Fibroblast of upper back skin (primary cell): Measurements from ENCODE around the gene RBM33.
A peak's percentile ranks its signal among the peaks of the same experiment; 100 is the strongest.
"Not testable (repeated sequence)": the region's sequence is repeated elsewhere in the genome, so short reads cannot be mapped to it uniquely, and the experiment has no call there.

Experiments
- DNase-seq: peaks from one replicate; pipeline ENCODE4 v3.0.0-alpha.2; 2013

Gene RBM33

DNA sequence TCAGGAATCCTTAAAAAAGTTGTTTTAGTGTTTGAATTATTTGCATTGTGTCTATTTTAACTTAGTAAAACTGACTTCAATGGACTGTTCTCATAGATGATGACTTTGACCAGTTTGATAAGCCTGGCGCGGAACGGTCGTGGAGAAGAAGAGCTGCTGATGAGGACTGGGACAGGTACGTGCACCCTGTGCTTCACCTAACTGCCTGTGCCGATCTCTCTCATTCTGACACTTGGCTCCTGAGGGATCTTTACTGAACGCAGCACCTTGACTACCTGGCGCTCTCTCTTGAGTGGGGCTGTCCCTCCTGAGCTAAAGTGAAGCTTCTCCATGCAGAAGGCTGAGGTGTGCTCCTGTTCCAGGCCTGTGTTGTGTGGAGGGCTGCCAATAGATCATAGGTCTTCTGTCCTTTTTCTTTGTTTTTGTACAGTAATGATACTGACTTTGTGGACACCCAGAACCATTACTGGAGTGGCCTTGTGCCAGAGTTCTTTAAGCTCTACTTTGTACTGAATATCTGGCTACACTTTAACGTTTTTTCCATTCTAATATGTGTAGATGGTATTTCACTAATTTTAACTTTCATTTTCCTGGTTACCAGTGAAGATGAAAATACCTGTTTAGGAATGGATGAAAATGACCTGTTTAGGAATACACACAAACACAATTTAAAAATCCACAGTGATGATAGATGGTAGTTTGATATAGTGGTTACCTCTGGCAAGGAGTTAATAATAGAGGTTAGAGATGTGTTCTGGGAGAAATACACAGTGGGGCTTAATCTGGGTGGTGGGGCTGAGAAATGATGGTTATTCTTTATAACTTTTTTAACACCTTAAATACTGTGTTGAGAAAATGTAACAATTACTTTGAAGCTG lies 20.9 kb downstream of the RBM33 start:
- no peak for DNase-seq

DNA sequence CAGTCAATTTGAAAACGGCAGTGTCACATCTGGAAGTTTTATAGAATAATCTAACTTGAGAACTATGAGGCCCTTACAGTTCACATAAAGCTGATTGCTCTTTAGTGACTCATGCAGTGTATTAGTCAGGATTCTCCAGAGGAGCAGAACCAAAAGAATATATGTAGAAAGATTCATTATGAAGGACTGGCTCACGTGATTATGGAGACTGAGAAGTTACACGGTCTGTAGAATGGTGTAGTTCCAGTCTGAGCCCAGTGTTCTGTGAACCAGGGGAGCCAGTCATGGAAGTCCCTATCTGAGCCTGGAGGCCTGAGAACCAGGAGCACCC lies 21.5 kb downstream of the RBM33 start:
- peak; percentile 88 for DNase-seq

DNA sequence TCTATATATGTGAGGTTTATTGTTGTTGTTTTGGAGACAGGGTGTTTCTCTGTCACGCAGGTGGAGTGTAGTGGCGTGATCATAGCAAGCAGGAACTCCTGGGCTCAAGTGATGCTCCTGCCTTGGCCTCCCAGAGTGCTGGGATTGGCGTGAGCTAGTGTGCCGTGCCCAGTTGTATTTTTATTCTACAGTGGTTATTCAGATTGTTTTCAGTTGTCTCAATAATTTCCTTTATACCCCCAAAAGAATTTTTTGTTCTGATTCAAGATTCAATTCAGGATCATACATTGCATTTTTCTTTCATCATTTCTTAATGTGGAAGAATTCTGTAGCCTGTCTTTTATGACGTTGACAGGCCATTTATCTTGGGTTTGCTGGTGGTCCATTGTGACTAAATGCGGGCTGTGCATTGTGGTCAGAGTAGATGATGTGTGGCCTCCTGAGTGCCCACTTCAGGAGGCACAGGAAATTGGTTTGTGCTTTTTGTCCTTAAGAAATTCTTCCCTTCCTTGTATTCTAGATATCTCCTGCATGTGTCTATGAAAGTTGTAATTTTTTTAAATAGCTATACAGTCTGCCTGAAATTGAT lies 22.9 kb downstream of the RBM33 start:
- DNase-seq = peak; percentile 60

DNA sequence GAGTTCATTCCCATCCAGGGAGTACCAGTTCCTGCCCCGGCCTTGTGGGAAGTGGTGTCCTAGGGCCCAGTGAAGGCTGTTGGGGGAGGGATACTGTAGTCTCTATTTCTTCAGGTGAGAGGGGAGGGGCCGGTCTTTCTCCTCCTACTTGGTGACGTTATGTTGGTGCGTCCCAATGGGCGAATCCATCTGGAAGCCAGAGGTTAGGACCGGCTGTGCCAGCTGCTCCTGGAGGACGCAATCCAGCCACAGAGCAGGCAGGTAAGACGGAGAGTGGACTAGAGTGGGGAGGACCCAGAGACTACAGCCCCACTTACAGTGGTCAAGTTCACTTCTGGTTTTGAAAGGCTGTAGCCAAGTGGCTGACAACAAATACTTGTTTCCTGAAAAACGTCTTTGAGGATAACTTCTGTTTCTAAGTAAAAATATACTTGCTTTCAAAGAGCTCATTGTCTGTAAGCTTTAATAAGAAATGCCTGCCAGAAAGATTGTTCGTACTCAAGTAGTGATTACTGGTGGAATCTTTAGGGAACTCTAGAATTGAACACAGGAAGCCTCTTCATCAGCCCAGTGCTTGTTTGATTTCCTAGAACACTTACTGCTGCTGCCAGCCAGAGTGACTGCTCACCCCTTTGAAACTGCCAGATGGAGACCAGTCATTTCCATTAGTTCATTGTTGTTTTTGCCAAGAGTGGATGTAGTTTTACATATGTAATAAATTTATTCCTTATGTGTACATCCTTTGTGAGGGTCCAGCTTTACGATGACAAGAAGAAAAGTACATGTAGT lies 25.4 kb downstream of the RBM33 start:
- DNase-seq = peak; percentile 66

DNA sequence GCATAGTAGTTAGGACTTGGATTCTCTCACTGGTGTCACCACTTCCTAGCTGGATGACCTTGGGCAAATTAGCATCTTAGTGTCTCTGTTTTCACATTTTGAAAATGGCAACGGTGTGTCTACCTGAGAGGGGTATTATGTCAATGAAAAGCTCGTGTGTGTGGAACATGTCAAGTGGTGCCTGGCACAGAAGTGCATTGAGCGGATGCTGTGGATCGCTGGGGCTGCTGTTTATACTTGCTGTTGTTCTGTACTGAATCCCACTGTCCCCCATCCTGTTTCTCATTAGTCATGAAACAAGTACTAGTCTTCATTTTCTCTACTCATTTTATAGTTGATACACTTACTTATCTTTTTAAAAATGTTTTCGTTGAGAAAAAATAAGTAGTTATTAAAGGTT lies 26.1 kb downstream of the RBM33 start:
- no peak for DNase-seq

DNA sequence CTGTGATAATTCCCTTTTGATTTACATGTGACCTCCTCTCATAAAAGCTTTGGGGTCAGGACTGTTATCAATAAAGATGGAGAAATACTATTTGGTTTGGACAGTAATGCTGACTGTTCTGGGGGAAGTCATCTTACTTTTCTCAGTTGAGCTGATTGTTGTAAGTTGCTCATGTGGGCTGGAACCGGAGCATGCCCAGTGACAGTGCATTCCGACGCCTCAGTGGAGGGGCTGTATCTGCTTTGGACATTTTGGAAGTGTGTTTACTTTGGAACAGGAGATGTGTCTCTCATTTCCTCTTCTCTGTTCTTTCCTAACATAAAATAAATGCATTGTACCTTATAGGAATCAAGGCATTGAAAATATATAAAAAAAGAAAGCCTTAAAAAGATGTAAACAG lies 30.1 kb downstream of the RBM33 start:
- no peak for DNase-seq

DNA sequence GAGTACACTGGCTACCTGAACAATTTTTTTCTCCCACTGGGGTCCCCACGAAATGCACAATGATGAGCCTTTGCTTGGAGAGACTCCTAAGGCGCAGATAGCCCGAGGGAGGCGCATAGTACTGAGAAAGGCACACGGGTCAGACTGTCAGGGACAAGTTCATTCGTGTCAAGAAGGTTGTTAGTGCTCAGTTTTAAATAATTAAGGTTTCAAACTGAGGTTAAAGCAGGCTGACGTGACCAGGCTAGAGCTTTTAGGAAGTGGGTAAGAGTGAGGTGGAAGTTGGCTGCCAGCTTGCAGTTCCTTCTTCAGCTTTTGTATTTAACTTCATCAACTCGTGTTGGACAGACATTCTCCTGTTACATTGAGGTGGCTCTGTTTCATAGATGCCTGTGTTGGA lies 31.6 kb downstream of the RBM33 start:
- no peak for DNase-seq

DNA sequence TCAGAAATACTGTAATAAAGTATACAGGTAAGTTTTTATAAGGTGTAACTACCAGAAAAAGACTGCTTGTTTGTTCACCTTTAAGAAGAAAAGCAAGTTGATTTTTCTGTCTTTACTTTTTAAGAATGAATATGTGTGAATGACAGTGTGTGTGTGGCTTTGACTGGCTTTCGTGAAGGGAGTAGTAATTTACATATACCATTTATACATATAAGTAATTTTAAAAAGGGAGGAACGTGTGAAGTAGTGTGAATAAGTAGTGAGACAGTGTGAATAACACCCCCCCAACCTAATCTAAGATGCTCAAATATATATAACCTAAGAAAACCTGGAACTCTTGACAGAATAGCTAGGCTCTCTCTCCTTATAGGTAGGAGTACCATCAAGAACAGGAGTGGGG lies 33.2 kb downstream of the RBM33 start:
- DNase-seq = no peak

DNA sequence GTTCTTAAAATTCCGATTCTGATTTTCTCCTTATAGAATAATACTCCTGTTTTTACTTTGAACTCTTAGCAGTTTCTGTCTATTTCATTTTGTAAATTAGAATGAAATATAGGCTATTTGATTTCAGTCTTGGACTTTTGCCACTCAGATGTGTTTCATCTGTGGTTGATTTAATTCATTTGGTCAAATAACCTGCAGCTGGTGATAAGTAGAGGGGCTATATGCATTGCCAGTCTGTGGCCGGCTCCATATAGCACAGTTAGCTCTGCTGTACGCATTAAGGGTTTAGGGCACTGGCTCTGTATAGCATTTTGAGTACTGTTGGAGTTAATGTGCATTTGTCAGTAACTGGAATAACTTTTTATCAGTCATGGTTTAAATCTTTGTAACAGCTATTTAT lies 35.7 kb downstream of the RBM33 start:
- DNase-seq = no peak

DNA sequence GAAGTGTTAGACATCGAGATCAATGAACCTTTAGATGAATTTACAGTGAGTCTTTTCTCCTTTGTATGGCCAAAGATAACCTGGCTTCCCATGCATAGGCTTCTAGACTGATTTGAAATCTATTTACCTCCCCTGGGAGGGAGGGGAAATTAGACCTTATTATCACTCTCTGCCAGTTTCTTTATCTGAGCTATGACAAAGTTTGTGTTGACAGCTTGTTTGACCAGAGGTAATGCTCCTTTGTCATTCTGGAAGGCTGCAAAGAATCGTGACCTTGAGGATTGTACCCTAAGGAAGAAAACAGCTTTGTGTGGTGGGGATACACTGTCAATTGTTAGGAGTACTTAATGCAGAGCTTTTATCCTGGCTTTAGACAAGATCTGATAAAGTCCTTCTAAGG lies 36.4 kb downstream of the RBM33 start:
- DNase-seq = no peak

DNA sequence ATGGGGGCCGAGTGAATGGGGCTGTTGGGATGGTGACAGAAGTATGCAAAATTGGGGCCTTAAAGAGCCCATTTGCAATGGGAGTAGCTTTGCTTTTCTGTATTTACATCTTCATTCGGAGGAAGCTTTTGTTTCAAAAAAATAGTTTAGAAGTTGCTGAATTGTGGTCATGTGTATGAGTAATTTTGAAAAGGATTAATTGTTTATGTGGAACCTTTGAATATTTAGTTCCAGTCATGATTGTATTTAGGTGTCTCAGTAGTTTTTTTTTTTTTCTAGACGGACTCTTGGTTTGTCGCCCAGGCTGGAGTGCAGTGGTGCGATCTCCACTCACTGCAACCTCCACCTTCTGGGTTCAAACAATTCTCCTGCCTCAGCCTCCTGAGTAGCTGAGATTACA lies 37.2 kb downstream of the RBM33 start:
- DNase-seq = no peak

DNA sequence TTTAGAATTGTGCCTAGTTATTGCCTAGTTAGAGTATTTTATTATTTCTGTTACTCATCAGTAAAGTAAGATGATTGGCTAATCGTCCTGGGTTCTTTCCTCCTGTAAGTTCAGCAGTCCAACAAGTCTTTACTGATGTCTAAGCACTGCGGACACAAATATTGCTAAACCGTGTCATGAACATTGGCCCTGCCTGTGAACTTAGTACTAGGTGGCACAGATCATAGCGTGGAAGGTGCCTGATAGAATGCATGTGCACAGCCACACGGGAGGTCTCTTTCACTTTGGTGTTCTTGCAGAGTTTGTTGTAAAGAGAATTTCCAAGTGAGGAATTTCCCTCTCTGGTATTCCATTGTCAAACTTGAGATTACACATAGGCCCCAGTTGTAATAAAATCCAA lies 38.0 kb downstream of the RBM33 start:
- DNase-seq = no peak

DNA sequence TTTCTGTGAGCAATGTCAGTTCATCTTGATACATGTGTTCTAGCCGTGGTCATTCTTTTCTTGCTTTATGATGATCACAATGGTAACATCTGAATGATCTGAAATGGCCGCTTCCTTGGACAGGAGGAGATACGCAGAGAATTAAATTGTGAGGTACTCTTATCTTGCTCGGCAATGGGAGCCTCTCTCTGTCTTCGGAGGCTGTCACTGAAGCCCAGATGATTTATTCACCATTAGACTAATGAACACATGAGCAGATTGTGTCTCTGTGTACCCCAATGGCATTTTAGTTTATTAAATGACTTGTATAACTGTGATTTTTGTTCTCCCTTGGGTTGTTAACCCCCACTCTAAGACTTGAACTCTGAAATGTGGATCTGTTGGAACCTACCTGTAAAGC lies 38.6 kb downstream of the RBM33 start:
- no peak for DNase-seq

DNA sequence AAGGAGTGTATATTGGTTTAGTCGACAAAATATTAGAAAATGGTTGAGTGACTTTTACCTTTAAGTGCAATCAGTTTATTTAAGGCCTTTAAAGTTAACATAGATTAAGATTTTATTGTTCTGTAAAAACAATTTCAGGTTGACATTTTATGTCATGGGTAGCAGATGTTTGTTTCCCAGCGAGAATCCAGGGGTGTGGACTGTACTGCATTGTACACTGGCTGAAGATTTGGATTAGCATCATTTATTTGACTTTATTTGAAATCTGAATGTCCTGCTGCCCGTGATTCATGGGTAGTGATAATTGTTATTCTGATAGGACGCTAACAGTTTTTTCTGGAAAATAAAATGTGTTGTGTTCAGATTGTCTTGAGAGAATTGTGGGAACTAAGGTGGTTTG lies 39.3 kb downstream of the RBM33 start:
- DNase-seq = no peak

DNA sequence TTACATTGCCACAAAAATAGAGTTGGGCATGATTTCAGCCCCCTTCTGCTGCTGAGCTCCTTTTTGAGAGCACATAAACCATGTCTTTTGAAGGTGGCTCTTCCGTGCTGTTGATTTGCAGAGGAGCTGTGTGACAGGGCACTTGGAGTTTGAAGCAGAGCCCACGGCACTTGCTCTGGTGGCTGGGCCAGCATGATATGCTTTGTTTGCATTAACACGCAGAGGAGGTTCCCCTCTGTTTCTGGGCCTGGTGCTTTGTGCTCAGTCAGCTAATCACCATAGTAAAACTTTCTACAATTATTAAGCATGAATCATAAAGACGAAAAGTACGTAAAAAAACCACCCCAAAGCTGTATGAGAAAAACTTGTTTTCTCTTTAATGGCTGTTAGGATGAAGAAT lies 40.1 kb downstream of the RBM33 start:
- DNase-seq = no peak

DNA sequence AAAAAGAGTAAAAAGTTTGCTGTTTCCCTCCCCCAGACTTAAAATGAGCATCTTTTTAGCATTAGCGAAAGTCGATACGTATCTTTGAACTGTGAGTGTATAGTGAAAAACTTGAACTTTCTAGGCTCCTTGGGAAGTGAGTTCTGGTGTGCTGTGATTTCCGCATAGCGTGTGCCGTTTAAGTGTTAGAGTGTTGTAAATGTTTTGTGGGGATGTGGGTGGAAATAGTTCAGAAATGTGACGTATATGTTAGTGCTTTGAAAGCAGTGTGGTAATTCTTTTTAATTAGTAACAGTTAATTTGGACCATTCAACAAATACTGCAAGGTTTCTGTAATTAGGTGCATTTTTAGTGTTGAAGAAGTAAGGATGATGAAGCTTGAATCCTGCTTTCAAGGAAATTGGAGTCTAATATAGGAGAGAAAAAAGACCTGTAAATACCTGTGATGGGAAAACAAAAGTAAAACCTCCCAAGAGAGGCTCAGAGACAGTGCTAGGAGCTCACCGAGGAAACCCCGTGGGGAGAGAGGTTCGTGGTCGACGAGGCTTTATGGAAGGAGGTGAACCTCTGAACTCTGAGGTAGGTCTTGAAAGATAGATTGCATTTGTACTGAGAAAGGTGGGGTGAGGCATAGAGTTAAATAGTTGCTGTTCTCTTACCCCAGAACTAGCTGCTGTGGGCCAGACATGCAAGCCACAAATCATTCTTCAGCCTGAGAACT lies 40.8 kb downstream of the RBM33 start:
- no peak for DNase-seq

DNA sequence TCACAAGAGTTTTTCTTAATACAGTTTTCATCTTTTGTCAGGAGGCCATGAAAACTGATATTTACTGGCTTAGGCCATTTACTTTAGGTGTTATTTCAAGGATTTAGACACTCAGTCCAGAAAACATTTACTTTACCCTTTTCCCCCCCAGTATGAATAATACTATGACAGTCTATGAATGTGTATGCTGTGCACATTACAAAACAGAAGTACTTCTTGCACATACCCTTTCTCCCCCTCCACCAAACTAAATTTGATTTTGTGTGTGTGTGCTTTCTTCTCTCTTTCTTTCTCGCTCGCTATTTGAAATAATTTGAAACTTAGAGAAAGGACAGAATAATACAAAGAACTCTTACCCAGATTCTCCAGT lies 41.3 kb downstream of the RBM33 start:
- no peak for DNase-seq

DNA sequence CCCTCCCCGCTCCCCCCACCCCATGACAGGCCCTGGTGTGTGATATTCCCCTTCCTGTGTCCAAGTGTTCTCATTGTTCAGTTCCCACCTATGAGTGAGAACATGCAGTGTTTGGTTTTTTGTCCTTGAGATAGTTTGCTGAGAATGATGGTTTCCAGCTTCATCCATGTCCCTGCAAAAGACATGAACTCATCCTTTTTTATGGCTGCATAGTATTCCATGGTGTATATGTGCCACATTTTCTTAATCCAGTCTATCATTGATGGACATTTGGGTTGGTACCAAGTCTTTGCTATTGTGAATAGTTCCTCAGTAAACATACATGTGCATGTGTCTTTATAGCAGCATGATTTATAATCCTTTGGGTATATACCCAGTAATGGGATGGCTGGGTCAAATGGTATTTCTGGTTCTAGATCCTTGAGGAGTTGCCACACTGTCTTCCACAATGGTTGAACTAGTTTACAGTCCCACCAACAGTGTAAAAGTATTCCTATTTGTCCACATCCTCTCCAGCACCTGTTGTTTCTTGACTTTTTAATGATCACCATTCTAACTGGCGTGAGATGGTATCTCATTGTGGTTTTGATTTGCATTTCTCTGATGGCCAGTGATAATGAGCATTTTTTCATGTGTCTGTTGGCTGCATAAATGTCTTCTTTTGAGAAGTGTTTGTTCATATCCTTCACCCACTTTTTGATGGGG lies 42.3 kb downstream of the RBM33 start:
- DNase-seq = not testable (repeated sequence)

DNA sequence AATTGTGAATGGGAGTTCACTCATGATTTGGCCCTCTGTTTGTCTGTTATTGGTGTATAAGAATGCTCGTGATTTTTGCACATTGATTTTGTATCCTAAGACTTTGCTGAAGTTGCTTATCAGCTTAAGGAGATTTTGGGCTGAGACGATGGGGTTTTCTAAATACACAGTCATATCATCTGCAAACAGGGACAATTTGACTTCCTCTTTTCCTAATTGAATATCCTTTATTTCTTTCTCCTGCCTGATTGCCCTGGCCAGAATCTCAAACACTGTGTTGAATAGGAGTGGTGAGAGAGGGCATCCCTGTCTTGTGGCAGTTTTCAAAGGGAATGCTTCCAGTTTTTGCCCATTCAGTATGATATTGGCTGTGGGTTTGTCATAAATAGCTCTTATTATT lies 43.8 kb downstream of the RBM33 start:
- DNase-seq = not testable (repeated sequence)

DNA sequence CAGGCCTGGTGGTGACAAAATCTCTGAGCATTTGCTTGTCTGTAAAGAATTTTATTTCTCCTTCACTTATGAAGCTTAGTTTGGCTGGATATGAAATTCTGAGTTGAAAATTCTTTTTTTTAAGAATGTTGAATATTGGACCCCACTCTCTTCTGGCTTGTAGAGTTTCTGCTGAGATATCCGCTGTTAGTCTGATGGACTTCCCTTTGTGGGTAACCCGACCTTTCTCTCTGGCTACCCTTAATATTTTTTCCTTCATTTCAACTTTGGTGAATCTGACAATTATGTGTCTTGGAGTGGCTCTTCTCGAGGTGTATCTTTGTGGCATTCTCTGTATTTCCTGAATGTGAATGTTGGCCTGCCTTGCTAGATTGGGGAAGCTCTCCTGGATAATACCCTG lies 46.2 kb downstream of the RBM33 start:
- not testable (repeated sequence) for DNase-seq

DNA sequence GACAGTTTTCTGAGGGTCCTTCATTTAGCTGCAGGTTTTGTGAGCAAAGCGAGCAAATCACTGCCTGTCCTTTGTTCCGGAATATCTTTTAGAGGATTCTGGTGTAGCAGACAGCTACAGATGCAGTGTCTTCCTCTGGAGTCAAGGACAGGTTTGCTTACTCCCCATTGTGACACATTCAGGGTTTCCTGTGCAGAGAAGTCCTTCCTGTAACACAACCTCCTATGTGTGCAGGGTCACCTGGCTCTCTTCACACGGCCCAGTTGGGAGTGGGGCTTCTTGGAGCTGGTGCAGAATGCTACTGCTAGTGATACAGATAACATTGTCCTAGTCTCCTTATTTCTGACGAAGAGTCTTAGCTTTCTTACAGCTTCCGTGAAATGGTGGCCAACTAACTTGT lies 47.9 kb downstream of the RBM33 start:
- DNase-seq = no peak

DNA sequence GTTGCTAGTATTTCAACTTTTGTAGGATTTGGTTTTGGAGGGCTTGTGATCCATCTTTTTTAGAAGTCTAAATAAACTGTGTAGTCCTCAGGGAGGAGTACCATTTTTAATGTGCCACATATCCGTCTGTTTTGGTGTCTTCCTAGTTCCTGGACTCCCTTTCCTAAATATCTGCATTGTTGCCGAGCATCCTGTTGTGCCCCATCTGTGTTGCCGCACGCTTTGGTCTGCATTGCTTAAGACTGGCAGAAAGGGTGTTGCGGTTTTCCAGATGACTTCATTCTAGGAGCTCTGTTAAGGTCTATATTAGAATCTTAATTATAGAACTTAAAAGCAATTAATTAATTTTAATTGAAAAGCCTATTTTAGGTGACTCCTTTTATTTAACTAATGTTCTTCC lies 49.4 kb downstream of the RBM33 start:
- no peak for DNase-seq

DNA sequence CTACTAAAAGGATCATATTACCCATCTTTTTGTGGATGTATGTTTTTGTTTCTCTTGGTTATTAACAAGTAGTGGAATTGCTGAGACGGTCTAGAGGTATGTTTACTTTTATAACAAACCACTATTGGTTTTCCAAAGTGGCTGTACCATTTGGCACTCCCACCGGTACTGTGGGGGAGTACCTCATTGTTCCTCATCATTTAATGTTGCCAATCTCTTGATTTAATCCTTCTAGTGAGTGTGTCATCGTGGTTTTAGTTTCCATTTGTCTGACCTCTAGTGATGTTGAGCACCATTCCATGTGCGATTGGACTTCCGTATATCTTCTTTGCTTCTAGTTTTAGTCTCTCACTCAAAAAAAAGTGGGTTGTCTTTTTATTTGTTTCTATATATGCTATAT lies 50.4 kb downstream of the RBM33 start:
- no peak for DNase-seq
